Choroid plexus epithelial cell (primary cell): Measurements from ENCODE around the gene TMEM158.

Source experiments
- DNase-seq: peaks from one replicate; pipeline ENCODE4 v3.0.0-alpha.2; 2010; ENCODE audit warnings: low read depth
- H3K4me3 ChIP-seq: 2 replicates; pipeline ENCODE4 v1.5.1; 2011; ENCODE audit warnings: low read depth, mild to moderate bottlenecking, control low read depth, low read length, moderate library complexity
- TF ChIP-seq, protein P1 (sequence below): conservative IDR thresholded peaks from 2 replicates; pipeline ENCODE4 v1.5.1; 2011; ENCODE audit warnings: low read depth, mild to moderate bottlenecking, control low read depth, inconsistent platforms, low read length, moderate library complexity

Gene TMEM158

DNA sequence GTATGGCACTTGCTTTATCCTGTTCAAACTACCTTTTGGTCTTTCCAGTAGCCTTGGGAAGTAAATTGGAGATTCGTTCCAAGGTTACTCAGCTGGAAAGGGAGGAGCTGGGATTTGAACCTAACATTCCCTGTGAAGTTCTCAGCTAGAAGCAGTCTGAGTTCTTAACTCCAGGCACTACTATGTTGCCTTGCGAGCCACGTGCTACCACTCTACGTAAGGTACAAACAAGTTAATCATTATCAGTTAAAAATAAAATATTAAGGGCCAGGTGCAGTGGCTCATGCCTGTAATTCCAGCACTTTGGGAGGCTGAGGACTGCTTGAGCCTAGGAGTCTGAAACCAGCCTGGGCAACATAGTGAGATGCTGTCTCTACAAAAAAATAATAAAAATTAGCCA, 49.2 kb downstream of the TMEM158 start:
- TF ChIP-seq, protein P1, sequence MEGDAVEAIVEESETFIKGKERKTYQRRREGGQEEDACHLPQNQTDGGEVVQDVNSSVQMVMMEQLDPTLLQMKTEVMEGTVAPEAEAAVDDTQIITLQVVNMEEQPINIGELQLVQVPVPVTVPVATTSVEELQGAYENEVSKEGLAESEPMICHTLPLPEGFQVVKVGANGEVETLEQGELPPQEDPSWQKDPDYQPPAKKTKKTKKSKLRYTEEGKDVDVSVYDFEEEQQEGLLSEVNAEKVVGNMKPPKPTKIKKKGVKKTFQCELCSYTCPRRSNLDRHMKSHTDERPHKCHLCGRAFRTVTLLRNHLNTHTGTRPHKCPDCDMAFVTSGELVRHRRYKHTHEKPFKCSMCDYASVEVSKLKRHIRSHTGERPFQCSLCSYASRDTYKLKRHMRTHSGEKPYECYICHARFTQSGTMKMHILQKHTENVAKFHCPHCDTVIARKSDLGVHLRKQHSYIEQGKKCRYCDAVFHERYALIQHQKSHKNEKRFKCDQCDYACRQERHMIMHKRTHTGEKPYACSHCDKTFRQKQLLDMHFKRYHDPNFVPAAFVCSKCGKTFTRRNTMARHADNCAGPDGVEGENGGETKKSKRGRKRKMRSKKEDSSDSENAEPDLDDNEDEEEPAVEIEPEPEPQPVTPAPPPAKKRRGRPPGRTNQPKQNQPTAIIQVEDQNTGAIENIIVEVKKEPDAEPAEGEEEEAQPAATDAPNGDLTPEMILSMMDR, result no peak
- no peak for DNase-seq
- H3K4me3 ChIP-seq, result no peak overlapping the region
